Stimulated activated CD8-positive, alpha-beta memory T cell treated with anti-CD3 and anti-CD28 coated beads, Interleukin-12 subunit alpha, Interleukin-12 subunit beta, amount 100 ng/mL, for 1 hour (primary cell): ENCODE data around the gene IPCEF1.
"Not testable (repeated sequence)": the region's sequence is repeated elsewhere in the genome, so short reads cannot be mapped to it uniquely, and the experiment has no call there.

ENCODE experiments used
- DNase-seq: peaks from one replicate; pipeline ENCODE4 v3.0.0-alpha.2; 2020; ENCODE audit warnings: low read depth

The IPCEF1 gene

DNA sequence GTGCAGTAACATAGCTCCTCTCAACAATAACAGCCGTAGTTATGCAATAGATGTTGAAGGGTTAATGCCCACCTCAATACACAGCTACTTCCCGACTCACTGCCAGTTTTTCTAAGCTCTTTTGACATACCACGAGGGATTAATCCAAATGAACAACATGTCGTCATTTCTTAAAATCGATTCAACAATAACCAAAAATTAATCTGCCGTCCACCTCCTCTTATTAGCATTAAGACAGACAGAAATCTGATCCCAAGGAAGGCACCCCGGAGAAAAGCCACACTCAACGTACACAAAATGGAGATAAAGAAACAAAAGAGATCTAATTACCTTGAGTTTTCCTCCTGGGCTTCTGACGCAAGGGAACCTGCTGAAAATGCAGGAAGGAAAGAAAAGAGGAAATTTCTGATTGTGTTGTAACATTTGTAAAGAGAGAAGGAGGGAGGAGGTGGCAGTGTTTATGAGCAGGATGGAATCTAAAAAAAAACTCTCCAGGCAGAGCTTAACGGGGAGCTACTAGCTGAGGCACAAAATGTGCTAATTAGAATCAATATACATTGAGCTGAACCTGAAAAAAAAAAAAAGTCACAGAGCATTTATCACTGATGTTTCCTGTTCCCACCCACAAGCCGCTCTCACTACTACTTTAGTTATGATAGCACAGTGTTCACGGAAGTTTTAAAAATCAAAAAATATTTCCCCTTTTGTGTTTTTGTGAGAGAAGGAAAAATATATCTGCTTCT is 109.3 kb downstream of the IPCEF1 start:
- DNase-seq = no peak

GRCh38 chr6:154246723-154247118 is 109.9 kb downstream of the IPCEF1 start:
- no peak for DNase-seq

GRCh38 chr6:154245506-154245905 is 111.1 kb downstream of the IPCEF1 start:
- DNase-seq = no peak

- no peak for DNase-seq
Measured at GRCh38 chr6:154243793-154244750, 112.5 kb downstream of the IPCEF1 start.

GRCh38 chr6:154242617-154243357 is 113.8 kb downstream of the IPCEF1 start:
- DNase-seq = no peak

DNA sequence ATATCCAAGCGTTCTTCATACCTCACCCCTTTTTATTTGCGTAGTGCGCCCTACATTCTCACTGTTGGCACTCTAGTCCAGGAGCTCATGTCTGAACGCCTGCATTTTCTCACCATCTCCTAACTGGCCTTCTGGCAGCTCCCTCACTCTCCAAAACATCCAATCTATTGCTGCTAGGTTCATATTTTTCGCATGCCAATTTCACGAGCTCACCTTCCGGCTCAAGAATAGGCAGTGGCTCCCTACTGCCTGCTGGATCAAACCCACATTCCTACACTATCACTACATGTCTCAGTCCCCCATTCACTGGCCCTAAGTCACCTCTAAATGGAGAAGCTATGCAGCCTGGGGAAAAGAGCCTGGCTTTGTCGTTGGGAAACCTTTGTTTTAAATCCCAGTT is 115.0 kb downstream of the IPCEF1 start:
- DNase-seq = no peak

- not testable (repeated sequence) for DNase-seq
Measured at GRCh38 chr6:154241061-154241460, 115.5 kb downstream of the IPCEF1 start.

- DNase-seq = no peak
Measured at GRCh38 chr6:154239392-154239791, 117.2 kb downstream of the IPCEF1 start.

DNA sequence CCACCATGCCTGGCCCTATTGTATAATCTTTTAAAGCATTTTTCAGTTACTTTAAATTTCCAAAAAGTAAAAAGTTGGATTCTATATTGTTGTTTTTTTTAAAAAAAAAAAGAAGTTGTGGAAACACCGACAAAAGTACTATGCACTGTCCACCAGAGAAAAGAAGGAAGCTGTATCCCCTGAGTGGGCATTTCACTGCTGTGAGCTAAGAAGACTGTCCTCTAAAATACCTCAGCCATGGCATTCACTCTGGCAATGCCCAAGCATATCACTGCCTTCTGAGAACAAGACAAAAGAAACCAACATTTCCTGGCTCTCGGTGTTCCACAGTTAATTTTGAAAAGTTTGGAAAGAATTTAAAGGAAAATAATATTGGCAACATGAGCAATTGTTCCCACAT is 117.8 kb downstream of the IPCEF1 start:
- no peak for DNase-seq

GRCh38 chr6:154236646-154237301 is 119.8 kb downstream of the IPCEF1 start:
- DNase-seq = no peak

DNA sequence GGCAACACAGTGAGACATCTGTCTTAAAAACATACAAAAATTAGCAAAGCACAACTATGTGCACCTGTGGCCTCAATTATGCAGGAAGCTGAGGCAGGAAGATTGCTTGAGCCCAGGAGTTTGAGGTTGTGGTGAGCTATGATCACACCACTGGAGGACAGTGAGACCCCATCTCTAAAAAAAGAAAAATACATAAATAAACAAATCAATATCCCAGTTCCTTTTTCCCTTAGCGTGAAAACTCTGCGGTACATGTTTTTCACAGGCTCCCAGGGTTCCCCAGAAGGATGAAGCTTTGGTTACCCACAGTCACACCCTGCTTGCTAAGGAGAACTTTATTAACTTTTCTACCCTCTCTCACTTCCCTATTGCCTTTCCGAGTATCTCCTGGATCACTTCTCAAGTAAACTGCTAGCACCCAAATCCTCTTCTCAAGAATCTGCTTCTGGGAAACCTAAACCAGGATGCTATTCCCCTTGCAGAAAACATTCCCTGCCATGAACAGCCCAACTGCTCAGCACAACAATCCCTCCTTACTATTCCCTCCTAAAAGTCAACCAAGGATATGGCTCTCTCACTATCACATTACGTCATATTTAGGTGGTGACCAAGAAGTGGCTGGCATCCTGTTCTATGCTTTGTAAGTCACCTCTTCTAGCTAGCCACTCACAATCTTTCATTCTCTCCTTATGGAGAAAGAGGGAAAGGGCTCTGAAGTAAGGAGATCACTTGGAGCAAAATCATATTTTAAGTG is 122.4 kb downstream of the IPCEF1 start:
- no peak for DNase-seq

- no peak for DNase-seq
Measured at GRCh38 chr6:154233383-154233782, 123.2 kb downstream of the IPCEF1 start.

- no peak for DNase-seq
Measured at GRCh38 chr6:154232013-154232910, 124.3 kb downstream of the IPCEF1 start.

- DNase-seq = no peak
Measured at GRCh38 chr6:154230910-154231595, 125.5 kb downstream of the IPCEF1 start.

- no peak for DNase-seq
Measured at GRCh38 chr6:154230393-154230792, 126.2 kb downstream of the IPCEF1 start.

DNA sequence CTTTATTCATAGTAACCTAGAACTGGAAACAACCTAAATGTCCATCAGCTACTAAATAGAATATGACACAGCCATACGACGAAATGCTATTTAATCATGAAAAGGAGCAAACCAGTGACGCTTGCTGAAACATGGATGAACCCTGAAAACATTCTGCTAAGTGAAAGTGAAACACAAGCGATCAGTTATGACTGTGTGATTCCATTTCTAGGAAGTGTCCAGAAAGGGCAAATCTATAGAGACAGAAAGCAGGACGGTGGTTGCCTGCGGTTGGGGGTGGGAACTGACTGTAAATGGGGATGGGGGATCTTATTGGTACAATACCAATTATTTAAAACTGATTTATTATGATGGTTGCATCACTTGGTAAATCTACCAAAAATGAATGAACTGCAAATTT is 126.8 kb downstream of the IPCEF1 start:
- no peak for DNase-seq

DNA sequence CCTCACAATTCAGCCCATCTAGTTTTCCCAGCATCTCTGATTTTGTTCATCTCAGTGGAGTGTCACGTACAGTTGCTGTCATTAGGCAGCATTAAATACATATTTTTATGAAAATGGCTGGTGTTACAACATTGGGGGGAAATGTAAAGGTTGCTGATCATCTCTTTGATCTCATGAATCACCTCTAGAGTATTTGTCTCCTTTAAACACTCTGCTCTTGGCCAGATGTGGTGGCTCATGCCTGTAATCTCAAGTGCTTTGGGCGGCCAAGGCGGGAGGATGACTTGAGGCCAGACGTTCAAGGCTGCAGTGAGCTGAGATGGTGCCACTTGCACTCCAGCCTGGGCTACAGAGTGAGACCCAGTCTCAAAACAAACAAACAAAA is 128.1 kb downstream of the IPCEF1 start:
- DNase-seq = no peak

DNA sequence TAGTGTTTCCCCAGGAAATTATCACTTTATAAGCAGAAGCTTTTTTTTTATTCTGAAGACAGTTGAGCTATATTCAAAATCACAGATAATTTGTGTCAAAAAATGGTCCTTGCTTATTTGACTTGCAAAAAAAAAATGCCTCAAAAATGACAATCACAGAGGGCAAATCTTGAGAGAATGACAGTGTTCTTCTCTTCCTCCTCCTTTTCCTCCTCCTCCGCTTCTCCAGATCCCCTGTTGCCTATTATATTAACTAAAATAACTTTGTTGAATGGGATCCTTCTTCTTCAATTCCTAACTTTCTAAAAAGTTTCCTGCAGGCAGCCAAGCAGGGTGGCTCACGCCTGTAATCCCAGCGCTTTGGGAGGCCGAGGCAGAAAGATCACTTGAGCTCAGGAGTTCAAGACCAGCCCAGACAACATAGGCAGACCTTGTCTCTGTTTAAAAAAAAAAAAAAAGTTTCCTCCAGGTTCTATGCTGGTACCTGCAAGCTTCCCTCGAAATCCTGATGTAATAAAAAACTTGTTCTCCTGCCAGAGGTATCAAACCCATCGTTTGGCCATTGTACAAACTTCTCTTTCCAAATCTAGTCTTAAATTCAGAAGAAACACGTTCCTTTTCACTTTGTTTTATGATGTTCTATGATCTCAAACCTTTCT is 128.6 kb downstream of the IPCEF1 start:
- no peak for DNase-seq

DNA sequence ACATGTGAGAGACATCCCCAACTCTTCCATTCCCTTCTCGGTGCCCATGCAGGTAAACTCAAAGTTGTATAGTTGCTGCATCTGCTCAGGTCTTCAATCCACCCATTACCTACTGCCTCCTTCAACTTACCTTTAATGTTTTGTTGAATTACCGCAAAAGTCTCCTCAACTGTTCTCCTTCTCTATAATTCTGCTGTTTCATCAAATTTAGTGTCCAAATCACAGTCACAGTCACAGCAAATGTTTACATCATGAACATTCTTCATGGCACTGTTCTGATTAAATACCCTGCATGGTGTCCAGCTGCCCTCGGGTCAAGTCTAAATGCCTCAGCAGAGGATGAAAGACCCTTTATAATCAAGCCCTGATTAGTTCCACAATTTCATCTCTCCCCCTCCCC is 130.1 kb downstream of the IPCEF1 start:
- DNase-seq = no peak
